ENCODE measurements around the gene DHX8. TPM values are rescaled to one million over a fixed set of nuclear protein-coding genes. Genes with fewer than 3 reads are reported as not detected.

The DHX8 gene
- total and polyA plus RNA-seq, 2 of the 4 experiments (the other 2 are of a cell fraction): 21.8 to 50.0 TPM

- Histone ChIP-seq H2BK5ac (ENCODE audit: low read depth, low read length, poor library complexity, severe bottlenecking) (peak overlapping the region; percentile 7), H2AFZ (replicated peaks; ENCODE audit: low read length, poor library complexity) (peak overlapping the region; percentile 77), H3K56ac (ENCODE audit: extremely low read depth, insufficient read depth, low read length) (no peak overlapping the region), H3K79me1 (ENCODE audit: low read depth in 1 of 2, low read length in 2 of 2) (no peaks in the 10 kb centered on the region), H2AK5ac (ENCODE audit: low read depth, low read length) (peak overlapping the region; percentile 76; the same call in 1 of the 2 replicates), H3K9me3 (ENCODE audit: control insufficient read depth, insufficient read depth, low read length) (no peaks in the 10 kb centered on the region), H2BK15ac (ENCODE audit: low read depth, low read length) (peak overlapping the region; percentile 31; the same call in 2 of the 3 replicates), H2BK20ac (ENCODE audit: low read depth, low read length) (peak overlapping the region; percentile 60), H2BK120ac (ENCODE audit: low read depth, low read length) (peak overlapping the region; percentile 53), H3K4me1 (ENCODE audit: control insufficient read depth, insufficient read depth, low read length) (peaks cover 12% of the 10 kb centered on the region), H3K23ac (ENCODE audit: low read depth, low read length) (peak overlapping the region; percentile 68; the same call in 1 of the 2 replicates), H3K4ac (ENCODE audit: low read depth, low read length) (peak overlapping the region; percentile 14), H3K9me1 (ENCODE audit: insufficient read depth, low read length) (peaks cover 9% of the 10 kb centered on the region), H3K36me3 (ENCODE audit: control insufficient read depth, insufficient read depth, low read length) (no peaks in the 10 kb centered on the region), H3K4me2 (ENCODE audit: low read depth, low read length) (peak overlapping the region; percentile 3; the same call in 1 of the 2 replicates), H3K14ac (replicated peaks; ENCODE audit: low read depth, low read length) (peak overlapping the region; percentile 27), H4K5ac (ENCODE audit: low read depth, low read length) (no peak overlapping the region), H3K27me3 (ENCODE audit: control insufficient read depth, insufficient read depth, low read length) (no peaks in the 10 kb centered on the region; the same call in 1 of the 2 replicates), H3K4me3 (ENCODE audit: insufficient read depth, low read depth, low read length) (no peak overlapping the region), H4K8ac (ENCODE audit: low read depth in 2 of 2, low read length in 2 of 2) (peak overlapping the region in 1 of 2 experiments; percentile 14; a peak in 2 of 4 replicates), H4K91ac (ENCODE audit: insufficient read depth, low read depth, low read length) (0 out of 2 replicates have a peak overlapping the region, but pooled peaks have one; percentile 19), H4K20me1 (ENCODE audit: insufficient read depth, low read length) (no peaks in the 10 kb centered on the region), H3K18ac (ENCODE audit: low read depth, low read length) (peak overlapping the region; percentile 2; the same call in 1 of the 2 replicates), H3K9ac (ENCODE audit: low read depth, low read length) (no peak overlapping the region), H3K27ac (ENCODE audit: insufficient read depth, low read length) (no peak overlapping the region), H2AK9ac (replicated peaks; ENCODE audit: low read depth, low read length, poor library complexity) (peak overlapping the region; percentile 25)
- TF ChIP-seq RAD21 (IDR thresholded peaks at IDR 0.05; ENCODE audit: low read length) (no peak), ELK1 (IDR thresholded peaks at IDR 0.05; ENCODE audit: borderline replicate concordance, low read depth, low read length) (no peak), RFX5 (IDR thresholded peaks at IDR 0.05; ENCODE audit: low read depth, low read length) (no peak), MXI1 (IDR thresholded peaks at IDR 0.05; ENCODE audit: borderline replicate concordance, low read depth, low read length) (no peak), CHD1 (IDR thresholded peaks at IDR 0.05; ENCODE audit: low read depth, low read length) (no peak), SMC3 (IDR thresholded peaks at IDR 0.05; ENCODE audit: low read depth, low read length) (no peak), RCOR1 (IDR thresholded peaks at IDR 0.05; ENCODE audit: insufficient replicate concordance, low read length) (no peak), MAFK (IDR thresholded peaks at IDR 0.05; ENCODE audit: low read depth, low read length) (no peak), POLR2A (IDR thresholded peaks at IDR 0.05; ENCODE audit: low read depth, low read length) (no peak), CEBPB (IDR thresholded peaks at IDR 0.05; ENCODE audit: low read depth, low read length) (no peak), USF2 (IDR thresholded peaks at IDR 0.05; ENCODE audit: low read depth, low read length) (no peak), FOS (IDR thresholded peaks at IDR 0.05; ENCODE audit: low read depth, low read length) (no peak), NFE2L2 (IDR thresholded peaks at IDR 0.05; ENCODE audit: low read depth, low read length) (no peak), BHLHE40 (IDR thresholded peaks at IDR 0.05; ENCODE audit: low read depth, low read length) (no peak)
- intact Hi-C loops (cut with micrococcal nuclease): no loop called here
- peak; percentile 72 for ATAC-seq (ENCODE audit: low read depth)
- POLR2A ChIA-PET (ENCODE audit: unreplicated experiment): interaction anchor here (0.5 kb wide), 1 partner anchor 1591 kb away, joined by 3 read pairs; no protein-coding TSS in a partner anchor
- BruUV-seq (replicated peaks): no TSS peak
- dilution Hi-C loops (cut with HindIII; ENCODE audit: low sequenced_read_pairs, unreplicated experiment): no loop called here
- in situ Hi-C loops (cut with MboI; ENCODE audit: low sequenced_read_pairs): no loop called here
- WGBS, 2 experiments (ENCODE audit: extremely low coverage in 2 of 2, insufficient read length in 1 of 2): no CpG with 5 or more reads among the region's 7 CpGs
- CTCF ChIA-PET: interaction anchor here (0.6 kb wide), 1 partner anchor 63 kb away, joined by 3 read pairs; no protein-coding TSS in a partner anchor
- DNase-seq: peak; percentile 44
These were observed 27.0 kb upstream of the DHX8 start for GRCh38 chr17:43456661-43457361.
